ENCODE results near the gene ZNF777. TPM values are rescaled to one million over a fixed set of nuclear protein-coding genes. Genes with fewer than 3 reads are reported as not detected.
A peak's percentile ranks its signal among the peaks of the same experiment; 100 is the strongest.

The ZNF777 gene
- total and polyA plus RNA-seq, 3 experiments from 2014 or later = 3.7 to 22.1 (median 21.9) TPM

DNA sequence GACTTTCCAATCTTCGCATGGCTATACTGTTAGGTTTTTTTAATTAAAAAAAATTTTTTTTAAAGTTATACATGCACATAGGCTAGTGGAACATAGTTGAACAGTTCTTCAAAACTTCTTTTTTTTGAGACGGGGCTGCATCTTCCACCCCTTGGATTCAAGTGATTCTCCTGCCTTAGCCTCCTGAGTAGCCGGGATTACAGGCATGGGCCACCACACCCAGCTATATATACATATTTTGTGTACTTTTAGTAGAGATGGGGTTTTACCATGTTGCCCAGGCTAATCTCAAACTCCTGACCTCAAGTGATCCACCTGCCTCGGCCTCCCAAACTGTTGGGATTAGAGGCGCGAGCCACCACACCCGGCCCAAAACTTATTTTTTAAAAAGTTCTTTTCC is 17.3 kb downstream of the ZNF777 start:
- H3K27me3 ChIP-seq (ENCODE audit: insufficient read depth, low read length, poor library complexity, severe bottlenecking) = no peaks in the 10 kb centered on the region
- no peak for DNase-seq
- H3K4me3 Mint-ChIP-seq = no peak overlapping the region
- no peak overlapping the region for H3K4me3 ChIP-seq (ENCODE audit: low read length)
- peaks cover 22% of the 10 kb centered on the region for H3K36me3 ChIP-seq (ENCODE audit: insufficient read depth, low read length)
- H3K27me3 Mint-ChIP-seq = peaks cover 0 to 2% of the 10 kb centered on the region in 2 donors
- H3K9me3 Mint-ChIP-seq = no peaks in the 10 kb centered on the region
- POLR2A ChIA-PET = interaction anchor here (0.8 kb wide), 1 partner anchor 15 kb away, joined by 3 read pairs; no protein-coding TSS in a partner anchor
- no peaks in the 10 kb centered on the region for H3K9me3 ChIP-seq (ENCODE audit: low read length)
- peaks cover 19 to 23% (median 23%) of the 10 kb centered on the region in 3 donors for H3K4me1 Mint-ChIP-seq
- H3K36me3 Mint-ChIP-seq = peaks cover 0 to 61% (median 14%) of the 10 kb centered on the region in 3 donors
- no peak overlapping the region for H3K27ac ChIP-seq (ENCODE audit: low read depth, low read length)
- no peaks in the 10 kb centered on the region for H3K4me1 ChIP-seq (ENCODE audit: insufficient read depth, low read length)
- CTCF ChIA-PET = interaction anchor here (2.1 kb wide), 1 partner anchor 21 kb away, joined by 5 read pairs; no protein-coding TSS in a partner anchor
- H3K27ac Mint-ChIP-seq = no peak overlapping the region

DNA sequence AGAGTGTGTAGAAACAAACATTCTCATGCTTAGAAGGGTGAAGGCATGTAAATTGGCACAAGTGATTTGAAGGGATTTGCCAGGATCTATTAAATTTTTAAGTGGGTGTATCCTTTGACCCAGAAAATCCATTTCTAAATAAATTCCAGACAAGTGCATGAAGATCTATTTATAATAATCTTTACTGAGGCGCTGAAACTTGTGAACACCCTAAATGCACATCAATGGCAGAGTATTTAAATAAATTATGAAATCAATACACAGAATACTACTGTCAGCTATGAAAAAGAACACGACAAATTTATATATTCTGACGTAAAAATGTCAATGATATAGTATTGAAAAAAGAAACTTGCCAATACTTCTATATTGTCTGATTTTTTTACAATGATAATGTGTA is 17.9 kb downstream of the ZNF777 start:
- Mint-ChIP-seq H3K9me3 (no peaks in the 10 kb centered on the region), H3K4me3 (no peak overlapping the region), H3K27me3 (peaks cover 0 to 2% of the 10 kb centered on the region in 2 donors), H3K27ac (no peak overlapping the region), H3K4me1 (peaks cover 19 to 23% (median 23%) of the 10 kb centered on the region in 3 donors), H3K36me3 (peaks cover 0 to 62% (median 14%) of the 10 kb centered on the region in 3 donors)
- POLR2A ChIA-PET = interaction anchor here (0.8 kb wide), 1 partner anchor 16 kb away, joined by 3 read pairs; no protein-coding TSS in a partner anchor
- Histone ChIP-seq H3K4me1 (ENCODE audit: insufficient read depth, low read length) (no peaks in the 10 kb centered on the region), H3K27me3 (ENCODE audit: insufficient read depth, low read length, poor library complexity, severe bottlenecking) (no peaks in the 10 kb centered on the region), H3K9me3 (ENCODE audit: low read length) (no peaks in the 10 kb centered on the region), H3K27ac (ENCODE audit: low read depth, low read length) (no peak overlapping the region), H3K36me3 (ENCODE audit: insufficient read depth, low read length) (peaks cover 22% of the 10 kb centered on the region), H3K4me3 (ENCODE audit: low read length) (no peak overlapping the region)
- CTCF ChIA-PET = no interaction called here
- DNase-seq = no peak

GRCh38 chr7:149440222-149440621 is 20.6 kb downstream of the ZNF777 start:
- peaks cover 11% of the 10 kb centered on the region for H3K36me3 ChIP-seq (ENCODE audit: insufficient read depth, low read length)
- Mint-ChIP-seq H3K9me3 (no peaks in the 10 kb centered on the region), H3K27ac (peak overlapping the region in 7 of 8 donors; percentile 16 to 79 (median 72)), H3K36me3 (peaks cover 0 to 58% (median 14%) of the 10 kb centered on the region in 3 donors), H3K4me1 (peaks cover 17 to 23% (median 19%) of the 10 kb centered on the region in 3 donors), H3K4me3 (peak overlapping the region in 2 of 7 donors; percentile 2 to 34), H3K27me3 (peaks cover 0 to 2% of the 10 kb centered on the region in 2 donors)
- H3K27me3 ChIP-seq (ENCODE audit: insufficient read depth, low read length, poor library complexity, severe bottlenecking) = no peaks in the 10 kb centered on the region
- H3K4me1 ChIP-seq (ENCODE audit: insufficient read depth, low read length) = no peaks in the 10 kb centered on the region
- H3K9me3 ChIP-seq (ENCODE audit: low read length) = no peaks in the 10 kb centered on the region
- no peak for DNase-seq
- no peak overlapping the region for H3K4me3 ChIP-seq (ENCODE audit: low read length)
- no peak overlapping the region for H3K27ac ChIP-seq (ENCODE audit: low read depth, low read length)
- CTCF ChIA-PET = interaction anchor here (1.0 to 1.4 kb wide), 3 partner anchors 17 to 34 kb away, joined by 3 to 5 read pairs (median 4); no protein-coding TSS in a partner anchor
- POLR2A ChIA-PET = interaction anchor here (1.1 kb wide), 1 partner anchor 20 kb away, joined by 4 read pairs; the partner anchor contains the start of gene ZNF777

DNA sequence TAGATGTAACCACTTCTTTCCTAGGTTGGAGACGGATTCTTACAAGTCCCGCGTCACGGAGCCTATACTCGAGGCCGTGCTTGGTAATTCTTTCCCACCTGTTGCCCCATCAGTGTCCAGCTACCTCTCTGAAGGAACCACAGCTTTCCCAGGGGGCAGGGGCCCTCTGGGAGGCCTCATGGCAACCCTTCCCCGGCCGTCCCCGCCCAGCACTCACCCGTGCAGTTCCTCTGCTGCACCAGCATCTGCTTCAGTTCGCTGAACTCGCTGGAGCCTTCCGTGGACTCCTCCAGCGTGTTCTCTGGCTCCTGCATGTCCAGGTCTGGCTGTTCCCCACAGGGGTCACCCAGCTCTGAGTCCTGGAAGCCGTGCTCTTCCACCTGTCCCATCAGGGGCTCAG is 24.5 kb downstream of the ZNF777 start:
- H3K36me3 ChIP-seq (ENCODE audit: insufficient read depth, low read length) = peaks cover 24% of the 10 kb centered on the region
- H3K4me3 ChIP-seq (ENCODE audit: low read length) = no peak overlapping the region
- Mint-ChIP-seq H3K36me3 (peaks cover 11 to 70% (median 26%) of the 10 kb centered on the region in 3 donors), H3K4me3 (no peak overlapping the region), H3K9me3 (no peaks in the 10 kb centered on the region), H3K27me3 (peaks cover 0 to 2% of the 10 kb centered on the region in 2 donors), H3K4me1 (peaks cover 13 to 23% (median 15%) of the 10 kb centered on the region in 3 donors), H3K27ac (no peak overlapping the region)
- no peak for DNase-seq
- ChIA-PET POLR2A (no interaction called here), CTCF (no interaction called here)
- no peak overlapping the region for H3K27ac ChIP-seq (ENCODE audit: low read depth, low read length)
- H3K9me3 ChIP-seq (ENCODE audit: low read length) = no peaks in the 10 kb centered on the region
- no peaks in the 10 kb centered on the region for H3K27me3 ChIP-seq (ENCODE audit: insufficient read depth, low read length, poor library complexity, severe bottlenecking)
- H3K4me1 ChIP-seq (ENCODE audit: insufficient read depth, low read length) = no peaks in the 10 kb centered on the region

DNA sequence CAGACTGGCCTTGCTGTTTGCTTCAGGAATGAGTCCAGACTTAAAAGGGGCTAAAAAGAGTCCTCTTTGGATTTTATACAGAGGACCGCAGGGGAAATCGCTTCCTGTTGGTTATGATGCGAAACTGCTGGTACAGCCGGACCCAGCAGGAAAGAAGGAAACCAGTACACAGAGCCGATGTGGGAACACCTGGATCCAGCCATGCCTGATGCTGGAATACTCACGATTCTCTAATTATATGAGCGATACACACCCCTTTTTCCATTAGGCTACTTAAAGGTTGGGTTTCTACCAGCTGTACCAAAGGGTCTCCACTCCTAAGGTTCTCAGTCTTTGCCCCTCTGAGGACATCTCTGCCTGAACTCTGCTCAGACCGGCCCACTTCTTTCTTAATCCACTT is 27.7 kb downstream of the ZNF777 start:
- Histone ChIP-seq H3K27ac (ENCODE audit: low read depth, low read length) (no peak overlapping the region), H3K36me3 (ENCODE audit: insufficient read depth, low read length) (peaks cover 24% of the 10 kb centered on the region), H3K4me1 (ENCODE audit: insufficient read depth, low read length) (no peaks in the 10 kb centered on the region), H3K9me3 (ENCODE audit: low read length) (no peaks in the 10 kb centered on the region), H3K4me3 (ENCODE audit: low read length) (no peak overlapping the region), H3K27me3 (ENCODE audit: insufficient read depth, low read length, poor library complexity, severe bottlenecking) (no peaks in the 10 kb centered on the region)
- ChIA-PET POLR2A (no interaction called here), CTCF (interaction anchor here (0.9 kb wide), 1 partner anchor 27 kb away, joined by 3 read pairs; no protein-coding TSS in a partner anchor)
- no peaks in the 10 kb centered on the region for H3K4me1 Mint-ChIP-seq
- H3K9me3 Mint-ChIP-seq = no peaks in the 10 kb centered on the region
- no peak for DNase-seq
- peaks cover 11 to 74% (median 33%) of the 10 kb centered on the region in 3 donors for H3K36me3 Mint-ChIP-seq
- H3K4me3 Mint-ChIP-seq = no peak overlapping the region
- no peaks in the 10 kb centered on the region for H3K27me3 Mint-ChIP-seq
- no peak overlapping the region for H3K27ac Mint-ChIP-seq

DNA sequence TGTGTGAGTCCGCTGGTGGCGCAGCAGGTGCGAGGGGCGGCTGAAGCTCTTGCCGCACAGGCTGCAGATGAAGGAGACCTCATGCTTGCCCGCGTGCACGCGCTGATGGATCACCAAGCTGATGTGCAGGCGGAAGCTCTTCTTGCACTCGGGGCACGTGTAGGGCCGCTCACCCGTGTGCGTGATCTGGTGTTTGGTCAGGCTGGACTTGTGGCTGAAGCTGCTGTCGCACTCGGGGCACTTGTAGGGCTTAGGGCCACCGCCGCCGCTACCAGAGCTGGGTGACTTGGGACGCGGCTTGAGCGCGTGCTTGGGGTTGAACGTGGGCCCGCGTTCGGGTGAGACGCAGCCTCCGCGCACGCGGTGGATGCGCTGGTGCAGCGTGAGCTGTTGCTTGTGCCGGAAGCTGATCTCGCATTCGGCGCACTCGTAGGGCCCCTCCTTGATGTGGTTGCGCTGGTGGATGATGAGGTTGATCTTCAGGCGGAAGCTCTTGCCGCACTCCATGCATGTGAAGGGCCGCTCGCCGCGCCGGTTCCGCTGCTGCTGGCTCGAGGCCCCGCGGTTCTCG is 28.7 kb downstream of the ZNF777 start:
- H3K4me3 ChIP-seq (ENCODE audit: low read length) = no peak overlapping the region
- CTCF ChIA-PET = interaction anchor here (0.9 to 2.6 kb wide), 2 partner anchors 10 to 28 kb away, joined by 3 to 11 read pairs; no protein-coding TSS in a partner anchor
- H3K36me3 Mint-ChIP-seq = peaks cover 11 to 69% (median 30%) of the 10 kb centered on the region in 3 donors
- H3K9me3 ChIP-seq (ENCODE audit: low read length) = no peaks in the 10 kb centered on the region
- no peak overlapping the region for H3K27ac Mint-ChIP-seq
- POLR2A ChIA-PET = interaction anchor here (0.6 kb wide), 1 partner anchor 319 kb away, joined by 3 read pairs; no protein-coding TSS in a partner anchor
- peaks cover 22% of the 10 kb centered on the region for H3K36me3 ChIP-seq (ENCODE audit: insufficient read depth, low read length)
- no peaks in the 10 kb centered on the region for H3K27me3 Mint-ChIP-seq
- no peaks in the 10 kb centered on the region for H3K9me3 Mint-ChIP-seq
- H3K4me3 Mint-ChIP-seq = no peak overlapping the region
- H3K4me1 Mint-ChIP-seq = no peaks in the 10 kb centered on the region
- DNase-seq = no peak
- no peaks in the 10 kb centered on the region for H3K4me1 ChIP-seq (ENCODE audit: insufficient read depth, low read length)
- H3K27ac ChIP-seq (ENCODE audit: low read depth, low read length) = no peak overlapping the region
- H3K27me3 ChIP-seq (ENCODE audit: insufficient read depth, low read length, poor library complexity, severe bottlenecking) = no peaks in the 10 kb centered on the region

DNA sequence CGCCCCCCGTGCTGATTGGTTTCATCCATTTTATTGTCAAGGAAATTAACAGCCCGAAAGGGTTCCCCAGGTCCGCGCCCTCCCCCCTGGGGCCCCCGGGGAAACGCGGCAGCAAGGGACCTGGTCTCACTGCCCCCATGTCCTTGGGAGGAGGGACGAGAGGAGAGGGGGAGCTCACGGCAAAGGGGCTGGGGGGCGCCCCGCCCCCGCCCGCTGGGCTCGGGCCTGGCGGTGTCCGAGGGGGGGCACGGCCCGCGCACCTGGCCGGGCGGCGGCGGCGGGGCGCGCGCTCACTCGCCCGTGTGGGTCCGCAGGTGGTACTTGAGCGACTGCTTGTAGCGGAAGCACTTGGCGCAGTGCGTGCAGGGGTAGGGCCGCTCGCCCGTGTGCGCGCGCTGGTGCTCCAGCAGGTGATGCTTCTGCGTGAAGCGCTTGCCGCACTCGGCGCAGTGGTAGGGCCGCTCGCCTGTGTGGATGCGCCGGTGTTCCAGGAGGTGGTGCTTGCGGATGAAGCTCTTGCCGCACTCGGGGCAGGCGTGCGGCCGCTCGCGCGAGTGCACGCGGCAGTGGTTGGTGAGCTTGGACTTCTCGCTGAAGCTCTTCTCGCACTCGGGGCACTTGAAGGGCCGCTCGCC is 29.3 kb downstream of the ZNF777 start:
- no peaks in the 10 kb centered on the region for H3K9me3 Mint-ChIP-seq
- Histone ChIP-seq H3K36me3 (ENCODE audit: insufficient read depth, low read length) (peaks cover 19% of the 10 kb centered on the region), H3K9me3 (ENCODE audit: low read length) (no peaks in the 10 kb centered on the region), H3K27me3 (ENCODE audit: insufficient read depth, low read length, poor library complexity, severe bottlenecking) (no peaks in the 10 kb centered on the region), H3K4me1 (ENCODE audit: insufficient read depth, low read length) (no peaks in the 10 kb centered on the region), H3K4me3 (ENCODE audit: low read length) (no peak overlapping the region), H3K27ac (ENCODE audit: low read depth, low read length) (no peak overlapping the region)
- no peaks in the 10 kb centered on the region for H3K4me1 Mint-ChIP-seq
- CTCF ChIA-PET = interaction anchor here (2.6 kb wide), 1 partner anchor 9 kb away, joined by 11 read pairs; no protein-coding TSS in a partner anchor
- peaks cover 11 to 63% (median 28%) of the 10 kb centered on the region in 3 donors for H3K36me3 Mint-ChIP-seq
- no peak overlapping the region for H3K4me3 Mint-ChIP-seq
- no peaks in the 10 kb centered on the region for H3K27me3 Mint-ChIP-seq
- POLR2A ChIA-PET = no interaction called here
- H3K27ac Mint-ChIP-seq = no peak overlapping the region
- DNase-seq = no peak

GRCh38 chr7:149430192-149430591 is 30.7 kb downstream of the ZNF777 start:
- peak overlapping the region in 1 of 8 donors; percentile 4 for H3K27ac Mint-ChIP-seq
- no peaks in the 10 kb centered on the region for H3K9me3 ChIP-seq (ENCODE audit: low read length)
- no peaks in the 10 kb centered on the region for H3K9me3 Mint-ChIP-seq
- no peak overlapping the region for H3K4me3 Mint-ChIP-seq
- H3K4me1 ChIP-seq (ENCODE audit: insufficient read depth, low read length) = no peaks in the 10 kb centered on the region
- no peak overlapping the region for H3K4me3 ChIP-seq (ENCODE audit: low read length)
- H3K36me3 Mint-ChIP-seq = peaks cover 11 to 53% (median 31%) of the 10 kb centered on the region in 3 donors
- ChIA-PET POLR2A (no interaction called here), CTCF (interaction anchor here (0.7 to 2.6 kb wide), 3 partner anchors 8 to 283 kb away, joined by 3 to 11 read pairs (median 3); partner anchors contain the start of gene ZNF398)
- H3K27me3 Mint-ChIP-seq = no peaks in the 10 kb centered on the region
- no peak for DNase-seq
- H3K4me1 Mint-ChIP-seq = no peaks in the 10 kb centered on the region
- no peaks in the 10 kb centered on the region for H3K27me3 ChIP-seq (ENCODE audit: insufficient read depth, low read length, poor library complexity, severe bottlenecking)
- no peak overlapping the region for H3K27ac ChIP-seq (ENCODE audit: low read depth, low read length)
- peaks cover 19% of the 10 kb centered on the region for H3K36me3 ChIP-seq (ENCODE audit: insufficient read depth, low read length)

All from CD8-positive, alpha-beta memory T cell (primary cell).